KOPT-K1 (cell line): ENCODE results near the gene STAP1.
A peak's percentile ranks its signal among the peaks of the same experiment; 100 is the strongest.
"Not testable (repeated sequence)": the region's sequence is repeated elsewhere in the genome, so short reads cannot be mapped to it uniquely, and the experiment has no call there.

Experiments
- H3K27ac ChIP-seq: fragments of 200-600 bp; sonication (generic); 2 replicates; pipeline ENCODE4 v1.5.1; 2016; ENCODE audit warnings: antibody characterized with exemption, mild to moderate bottlenecking, low read depth, low read length; ENCODE audit not compliant: poor library complexity, severe bottlenecking
- H3K36me3 ChIP-seq: fragments of 200-600 bp; sonication (generic); 2 replicates; pipeline ENCODE4 v1.5.1; 2017; ENCODE audit warnings: antibody characterized with exemption, mild to moderate bottlenecking, low read length, moderate library complexity; ENCODE audit not compliant: insufficient read depth
- H3K9me3 ChIP-seq: fragments of 200-600 bp; sonication (generic); 2 replicates; pipeline ENCODE4 v1.5.1; 2017; ENCODE audit warnings: antibody characterized with exemption, low read length, mild to moderate bottlenecking; ENCODE audit not compliant: insufficient read depth, poor library complexity, severe bottlenecking

The STAP1 gene, protein sequence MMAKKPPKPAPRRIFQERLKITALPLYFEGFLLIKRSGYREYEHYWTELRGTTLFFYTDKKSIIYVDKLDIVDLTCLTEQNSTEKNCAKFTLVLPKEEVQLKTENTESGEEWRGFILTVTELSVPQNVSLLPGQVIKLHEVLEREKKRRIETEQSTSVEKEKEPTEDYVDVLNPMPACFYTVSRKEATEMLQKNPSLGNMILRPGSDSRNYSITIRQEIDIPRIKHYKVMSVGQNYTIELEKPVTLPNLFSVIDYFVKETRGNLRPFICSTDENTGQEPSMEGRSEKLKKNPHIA

DNA sequence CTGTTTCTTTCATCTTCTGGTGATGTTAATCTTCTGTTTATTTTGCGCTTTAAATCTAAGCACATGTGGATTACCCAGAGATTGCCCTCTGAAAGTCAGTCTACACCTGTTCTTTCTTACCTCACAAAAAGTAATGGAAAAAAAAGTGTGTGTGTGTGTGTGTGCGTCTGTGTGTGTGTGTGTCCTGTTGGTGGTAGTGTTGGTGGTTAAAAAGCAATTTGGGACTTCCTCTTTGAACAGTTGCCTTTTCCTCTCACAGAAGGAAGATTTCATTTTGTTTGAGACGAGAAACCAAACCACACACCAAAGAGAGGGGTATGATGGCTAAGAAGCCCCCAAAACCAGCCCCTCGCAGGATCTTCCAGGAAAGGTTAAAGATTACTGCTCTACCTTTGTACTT lies at the start of gene STAP1:
Gene STAP1 (plus strand): TSS at position 235 of the 400 bp plus-strand sequence. CDS start 83 bp downstream, at position 318.
- Histone ChIP-seq H3K9me3 (no peaks in the 10 kb centered on the region), H3K27ac (no peak within 1 kb of the TSS), H3K36me3 (no peaks in the 10 kb centered on the region)

DNA sequence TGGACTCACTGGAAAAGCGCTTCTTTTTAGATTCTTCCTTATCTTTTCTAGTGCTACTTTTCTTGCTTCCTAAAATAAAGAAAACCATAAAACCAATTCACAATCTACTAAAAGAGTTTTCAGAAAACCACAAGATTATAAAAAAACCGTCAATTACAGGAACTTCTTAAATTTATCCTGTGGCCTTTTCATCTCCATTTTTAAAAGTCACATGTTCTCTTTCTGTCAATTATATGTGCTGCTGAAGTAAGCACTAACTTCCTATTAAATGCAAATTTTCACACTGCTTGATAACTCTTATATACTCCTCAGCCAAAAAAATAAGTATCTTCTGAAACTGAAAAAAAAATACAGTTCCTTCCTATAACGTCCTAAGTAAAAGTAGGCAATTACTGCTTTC lies 46.0 kb upstream of the STAP1 start:
- peaks cover 94% of the 10 kb centered on the region for H3K36me3 ChIP-seq
- H3K27ac ChIP-seq = no peak overlapping the region
- H3K9me3 ChIP-seq = no peaks in the 10 kb centered on the region

DNA sequence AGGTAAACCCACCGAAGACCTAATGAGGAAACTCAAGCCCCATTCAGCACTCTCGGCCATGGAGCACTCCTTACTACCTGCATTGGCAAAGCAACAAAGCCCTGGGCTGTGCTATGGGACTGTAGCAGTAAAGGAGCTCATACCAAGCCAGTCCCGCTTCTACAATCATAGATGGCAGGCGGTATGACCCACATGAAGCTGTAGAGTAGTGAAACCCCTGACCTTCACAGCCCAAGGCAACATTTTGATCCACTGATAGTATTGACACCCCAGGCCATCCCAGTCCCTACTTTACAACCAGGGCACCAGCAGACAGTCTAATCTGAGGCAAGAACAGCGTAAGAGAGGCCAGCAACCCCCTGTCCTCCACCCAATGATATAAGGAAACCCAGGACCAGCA lies 38.4 kb upstream of the STAP1 start:
- H3K36me3 ChIP-seq = peaks cover 82% of the 10 kb centered on the region
- no peak overlapping the region for H3K27ac ChIP-seq
- no peaks in the 10 kb centered on the region for H3K9me3 ChIP-seq

DNA sequence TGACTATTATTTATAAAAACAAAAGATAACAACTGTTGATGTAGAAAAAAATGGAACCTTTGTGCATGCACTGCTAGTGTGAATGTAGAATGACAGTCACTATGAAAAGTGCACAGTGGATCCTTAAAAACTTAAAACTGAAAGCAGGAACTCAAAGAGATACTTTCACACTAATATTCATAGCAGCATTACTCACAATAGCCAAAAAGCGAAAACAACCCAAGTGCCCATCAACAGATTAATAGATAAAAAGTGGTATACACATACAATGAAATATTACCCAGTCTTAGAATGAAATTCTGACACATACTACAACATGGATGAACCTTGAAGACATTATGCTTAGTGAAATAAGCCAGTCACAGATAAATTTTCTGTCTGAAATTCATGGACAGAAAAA lies 37.0 kb upstream of the STAP1 start:
- Histone ChIP-seq H3K27ac (no peak overlapping the region), H3K9me3 (peaks cover 9% of the 10 kb centered on the region), H3K36me3 (peaks cover 82% of the 10 kb centered on the region)

DNA sequence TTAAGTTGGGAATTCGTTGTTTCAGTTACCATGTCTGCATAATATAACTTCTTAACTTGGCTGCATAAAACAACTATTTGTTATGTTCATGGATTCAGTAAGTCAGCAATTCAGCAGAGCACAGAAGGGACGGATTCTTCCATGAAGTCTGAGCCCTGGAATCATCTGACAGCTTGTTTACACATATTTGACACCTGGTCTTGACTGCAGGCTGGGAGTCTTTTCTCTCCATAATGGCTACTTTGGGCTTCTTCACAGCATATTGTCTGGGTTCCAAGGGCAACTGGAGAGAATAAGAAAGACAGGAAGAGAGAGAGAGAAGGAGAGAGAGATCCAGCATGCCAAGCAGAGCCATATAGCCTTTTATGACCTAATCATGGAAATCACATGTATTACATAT lies 36.3 kb upstream of the STAP1 start:
- H3K27ac ChIP-seq = no peak overlapping the region
- H3K36me3 ChIP-seq = peaks cover 82% of the 10 kb centered on the region
- peaks cover 11% of the 10 kb centered on the region for H3K9me3 ChIP-seq

DNA sequence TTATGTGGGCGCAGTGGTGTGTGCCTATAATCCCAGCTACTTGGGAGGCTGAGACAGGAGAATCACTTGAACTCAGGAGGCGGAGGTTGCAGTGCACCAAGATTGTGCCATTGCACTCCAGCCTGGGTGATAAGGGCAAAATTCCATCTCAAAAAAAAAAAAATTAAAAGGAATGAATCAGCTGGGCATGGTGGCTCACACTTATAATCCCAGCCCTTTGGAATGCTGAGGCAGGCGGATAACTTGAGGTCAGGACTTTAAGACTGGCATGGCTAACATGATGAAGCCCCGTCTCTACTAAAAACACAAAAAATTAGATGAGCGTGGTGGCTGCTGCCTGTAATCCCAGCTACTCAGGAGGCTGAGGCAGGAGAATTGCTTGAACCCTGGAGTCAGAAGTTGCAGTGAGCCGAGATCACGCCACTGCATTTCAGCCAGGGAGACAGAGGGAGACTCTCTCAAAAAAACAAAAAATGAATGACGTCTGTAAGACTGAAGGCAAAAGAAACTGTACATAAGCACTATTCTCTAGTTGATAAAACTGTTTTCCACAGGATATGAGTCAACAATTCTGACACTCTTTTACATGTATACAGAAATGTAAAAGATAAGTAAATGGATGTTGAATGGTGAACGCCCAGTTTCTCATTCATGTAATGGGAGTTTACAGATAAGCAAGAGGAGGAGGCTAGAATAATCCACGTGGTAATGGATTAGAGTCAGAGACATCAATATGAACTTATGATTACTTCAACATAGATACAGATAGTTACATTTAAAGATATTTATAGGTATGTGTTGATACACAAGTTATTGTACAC lies 35.5 kb upstream of the STAP1 start:
- H3K27ac ChIP-seq = no peak overlapping the region
- peaks cover 82% of the 10 kb centered on the region for H3K36me3 ChIP-seq
- H3K9me3 ChIP-seq = peaks cover 11% of the 10 kb centered on the region

DNA sequence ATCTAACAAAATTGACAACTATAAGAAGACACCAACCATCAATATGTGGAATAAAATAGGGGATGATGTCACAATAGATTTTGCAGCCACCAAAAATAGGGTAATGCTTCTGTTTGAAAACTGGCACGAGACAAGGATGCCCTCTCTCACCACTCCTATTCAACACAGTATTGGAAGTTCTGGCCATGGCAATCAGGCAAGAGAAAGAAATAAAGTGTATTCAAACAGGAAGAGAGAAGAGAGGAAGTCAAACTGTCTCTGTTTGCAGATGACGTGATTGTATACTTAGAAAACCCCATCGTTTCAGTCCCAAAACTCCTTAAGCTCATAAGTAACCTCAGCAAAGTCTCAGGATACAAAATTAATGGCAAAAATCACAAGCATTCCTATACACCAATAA lies 34.4 kb upstream of the STAP1 start:
- H3K36me3 ChIP-seq = peaks cover 82% of the 10 kb centered on the region
- not testable (repeated sequence) for H3K27ac ChIP-seq
- H3K9me3 ChIP-seq = peaks cover 11% of the 10 kb centered on the region

DNA sequence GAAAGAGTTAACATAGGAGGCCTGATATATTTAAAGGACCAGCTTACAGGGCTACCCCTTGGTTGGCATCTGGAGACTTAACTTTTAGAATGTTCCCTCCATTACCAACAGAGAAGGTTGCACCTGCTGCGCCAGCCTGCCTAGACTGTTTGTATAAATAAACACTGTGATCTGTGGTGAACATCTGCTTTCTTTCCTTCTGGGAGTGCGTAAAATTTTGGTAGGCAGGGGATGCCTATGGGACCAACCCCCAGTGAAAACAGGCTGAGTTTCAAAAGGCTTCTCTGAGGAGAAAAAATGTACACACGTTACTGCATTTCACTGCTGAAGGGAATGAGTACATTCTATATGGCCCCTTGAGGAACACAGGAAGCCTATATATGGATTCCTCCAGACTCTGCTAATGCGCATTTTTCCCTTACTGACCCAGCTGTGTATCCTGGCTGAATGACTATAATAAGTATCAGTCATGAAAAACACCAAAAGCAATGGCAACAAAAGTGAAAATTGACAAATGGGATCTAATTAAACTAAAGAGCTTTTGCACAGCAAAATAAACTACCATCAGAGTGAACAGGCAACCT lies 27.1 kb upstream of the STAP1 start:
- Histone ChIP-seq H3K9me3 (peaks cover 29% of the 10 kb centered on the region), H3K36me3 (peaks cover 96% of the 10 kb centered on the region), H3K27ac (no peak overlapping the region)

DNA sequence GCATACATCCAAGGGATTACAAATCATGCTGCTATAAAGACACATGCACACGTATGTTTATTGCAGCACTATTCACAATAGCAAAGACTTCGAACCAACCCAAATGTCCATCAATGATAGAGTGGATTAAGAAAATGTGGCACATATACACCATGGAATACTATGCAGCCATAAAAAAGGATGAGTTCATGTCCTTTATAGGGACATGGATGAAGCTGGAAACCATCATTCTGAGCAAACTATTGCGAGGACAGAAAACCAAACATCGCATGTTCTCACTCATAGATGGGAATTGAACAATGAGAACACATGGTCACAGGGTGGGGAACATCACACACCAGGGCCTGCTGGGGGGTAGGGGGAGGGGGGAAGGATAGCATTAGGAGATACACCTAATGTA lies 26.1 kb upstream of the STAP1 start:
- H3K9me3 ChIP-seq = peaks cover 26% of the 10 kb centered on the region

DNA sequence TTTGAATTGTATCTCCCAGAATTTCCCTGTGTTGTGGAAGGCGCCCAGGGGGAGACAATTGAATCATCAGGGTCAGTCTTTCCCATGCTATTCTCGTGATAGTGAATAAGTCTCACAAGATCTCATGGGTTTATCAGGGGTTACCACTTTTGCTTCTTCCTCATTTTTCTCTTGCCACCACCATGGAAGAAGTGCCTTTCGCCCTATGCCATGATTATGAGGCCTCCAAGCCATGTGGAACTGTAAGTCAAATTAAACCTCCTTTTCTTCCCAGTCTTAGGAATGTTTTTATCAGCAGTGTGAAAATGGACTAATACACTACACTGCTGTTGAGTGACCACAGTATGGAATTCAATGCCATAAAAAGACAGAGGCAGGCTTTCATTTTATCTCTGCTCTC lies 25.4 kb upstream of the STAP1 start:
- Histone ChIP-seq H3K27ac (no peak overlapping the region), H3K9me3 (peaks cover 26% of the 10 kb centered on the region), H3K36me3 (peaks cover 96% of the 10 kb centered on the region)

More for the DNA sequence above, 26.1 kb upstream of the STAP1 start:
- H3K36me3 ChIP-seq = peaks cover 96% of the 10 kb centered on the region
- not testable (repeated sequence) for H3K27ac ChIP-seq

DNA sequence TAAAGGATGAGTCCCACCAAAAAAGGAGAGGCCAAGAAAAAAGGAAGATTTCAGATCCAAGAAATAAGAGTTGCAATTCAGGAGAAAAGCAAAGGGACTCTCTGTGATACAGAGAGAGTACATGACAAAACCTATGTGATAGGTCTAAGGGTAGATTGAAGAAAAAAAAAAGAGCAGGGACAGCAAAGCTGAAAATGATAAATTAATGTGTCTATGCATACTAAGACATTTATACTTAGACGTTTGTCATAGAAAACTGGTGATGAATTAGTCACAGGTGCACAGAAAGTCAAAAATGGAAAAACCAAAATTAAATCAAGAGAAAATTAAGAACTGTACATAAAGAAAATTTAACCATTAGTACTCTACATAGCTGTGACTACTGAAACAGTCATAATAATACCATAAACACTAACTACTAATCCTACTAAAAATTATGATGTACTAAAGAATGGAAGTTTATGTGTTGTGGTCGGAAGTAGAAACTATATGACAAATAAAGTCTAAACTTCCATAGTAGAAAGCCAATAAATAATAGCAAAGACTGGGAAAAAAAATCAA lies 23.2 kb upstream of the STAP1 start:
- peaks cover 26% of the 10 kb centered on the region for H3K9me3 ChIP-seq
- no peak overlapping the region for H3K27ac ChIP-seq
- peaks cover 96% of the 10 kb centered on the region for H3K36me3 ChIP-seq

DNA sequence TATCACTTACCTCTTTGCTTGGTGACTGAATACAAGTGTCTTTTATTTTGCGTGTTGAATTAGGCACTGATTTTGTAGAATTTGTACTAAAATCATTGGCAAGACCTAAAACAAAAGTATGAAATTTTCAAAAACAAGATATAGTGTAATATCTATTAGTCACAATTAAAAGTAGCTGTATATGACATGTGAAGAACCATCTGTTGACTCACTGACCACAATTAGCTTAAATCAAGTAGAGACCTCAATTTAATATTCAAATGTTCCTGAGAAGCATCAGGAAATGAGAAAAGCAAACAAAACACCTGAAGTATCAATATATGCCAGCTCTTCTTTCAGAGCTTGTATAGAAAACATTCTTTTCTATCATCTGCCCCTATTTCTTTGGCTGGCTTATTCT lies 18.7 kb upstream of the STAP1 start:
- H3K27ac ChIP-seq = no peak overlapping the region
- no peaks in the 10 kb centered on the region for H3K9me3 ChIP-seq
- peaks cover 92% of the 10 kb centered on the region for H3K36me3 ChIP-seq

DNA sequence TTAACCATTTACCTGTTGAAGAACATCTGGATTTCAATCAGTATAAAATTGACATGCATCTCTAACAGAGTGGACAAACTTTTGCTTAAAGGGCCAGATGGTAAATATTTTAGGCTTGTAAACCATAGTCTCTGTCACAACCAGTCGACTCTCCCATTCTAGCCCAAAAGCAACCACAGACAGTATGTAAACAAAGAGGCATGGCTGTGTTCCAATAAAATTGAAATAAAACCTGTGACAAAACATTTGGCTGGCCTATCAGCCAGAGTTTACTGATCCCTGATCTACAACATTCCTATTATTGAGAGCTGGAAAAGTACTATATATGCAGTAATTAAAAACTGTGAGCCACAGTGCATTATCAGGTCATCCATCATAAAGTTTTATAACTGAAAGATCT lies 16.5 kb upstream of the STAP1 start:
- peaks cover 69% of the 10 kb centered on the region for H3K36me3 ChIP-seq

DNA sequence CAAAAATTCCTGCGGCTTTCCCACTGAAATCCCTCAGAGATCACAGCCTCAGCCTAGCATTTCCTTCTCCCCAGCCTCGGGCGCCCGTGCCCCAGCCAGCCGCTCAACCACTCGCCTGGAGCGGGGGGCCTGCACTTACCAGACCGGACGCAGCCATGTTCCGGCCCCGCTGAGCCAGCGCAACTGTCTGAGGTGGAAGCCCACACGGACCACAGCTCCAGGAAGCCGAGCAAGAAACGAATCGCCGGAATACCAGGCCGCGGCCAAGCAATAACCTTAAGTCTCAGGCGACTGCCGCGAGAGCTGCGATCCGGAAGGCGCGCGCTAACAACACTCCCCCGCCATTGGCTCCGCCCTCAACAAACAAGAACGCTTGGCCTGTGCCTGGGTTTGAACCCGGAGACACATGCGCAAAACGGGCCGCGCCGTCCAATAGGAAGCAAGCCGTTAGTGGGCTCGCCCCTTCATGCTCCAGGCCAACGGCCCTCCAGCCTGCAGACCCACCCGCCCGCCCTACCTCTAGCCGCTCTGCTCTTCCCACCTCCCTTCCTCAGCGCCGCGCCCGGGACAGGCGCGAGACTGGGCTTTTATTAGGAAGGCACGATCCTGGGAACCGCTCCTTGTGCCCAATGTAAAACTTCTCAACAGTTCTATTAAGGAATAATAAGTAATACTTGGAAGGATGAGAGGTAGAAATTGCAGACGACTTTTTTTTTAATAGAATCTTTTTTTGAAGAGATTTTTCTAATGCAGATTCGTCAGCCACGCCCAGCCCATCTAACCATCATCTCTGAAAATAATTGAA lies 13.1 kb upstream of the STAP1 start, which contains the start of gene CENPC:
Gene CENPC (minus strand): TSS at position 305 of the 805 bp plus-strand sequence. CDS start 148 bp downstream, at position 157.
- Histone ChIP-seq H3K36me3 (peaks cover 37% of the 10 kb centered on the region), H3K9me3 (no peaks in the 10 kb centered on the region), H3K27ac (peak within 1 kb of the TSS; percentile 82)

More for the DNA sequence above, 16.5 kb upstream of the STAP1 start:
- no peak overlapping the region for H3K27ac ChIP-seq
- no peaks in the 10 kb centered on the region for H3K9me3 ChIP-seq
